ENCODE data around the gene SLC35F1. TPM values are rescaled to one million over a fixed set of nuclear protein-coding genes. Genes with fewer than 3 reads are reported as not detected.

The SLC35F1 gene
- total and polyA plus RNA-seq, 10 of the 15 experiments (the other 5 are each of a cell fraction or from before 2014, with no cell fraction given) = 0.01 TPM; not detected in 9

DNA sequence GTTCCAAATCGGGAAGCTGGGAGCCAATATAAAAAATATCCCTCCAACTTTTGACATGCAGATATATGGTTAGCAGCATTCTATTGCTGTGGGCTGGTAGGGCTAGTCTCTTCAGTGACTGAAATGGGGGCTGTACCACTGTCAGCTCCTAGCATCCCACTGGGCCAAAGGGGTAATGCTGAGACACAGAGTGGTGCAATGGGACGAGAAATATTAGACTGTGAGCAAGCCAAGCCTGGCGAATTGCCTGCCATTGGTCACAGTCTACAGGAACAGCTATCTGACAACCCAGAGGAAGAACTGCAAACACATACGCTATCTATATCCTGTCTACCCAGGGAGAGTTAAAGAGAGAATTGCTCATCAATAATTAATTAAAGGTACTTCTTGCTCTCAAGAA, 3.5 kb downstream of the SLC35F1 start:
- no peaks in the 10 kb centered on the region; the same call in 2 of the 3 replicates for H3K9me3 ChIP-seq (replicated peaks; ENCODE audit: control insufficient read depth, insufficient read depth, low read length)
- DNase-seq (ENCODE audit: low read depth, low spot score) = no peak
- H3K27me3 ChIP-seq (replicated peaks in 1 of 2; ENCODE audit: control insufficient read depth in 2 of 2, insufficient read depth in 2 of 2, low read length in 1 of 2) = peaks cover 3 to 10% of the 10 kb centered on the region in 2 experiments; a peak in 3 of 4 replicates
- no peak for ATAC-seq
- no peaks in the 10 kb centered on the region for H3K4me1 ChIP-seq (ENCODE audit: control insufficient read depth, insufficient read depth, low read length)
- no peak overlapping the region for H2AFZ ChIP-seq (ENCODE audit: control insufficient read depth, low read depth, low read length)
- ChIA-PET RAD21 (ENCODE audit: unreplicated experiment) (no interaction called here), POLR2A (no interaction called here), SMC1A (ENCODE audit: uncharacterized antibody, unreplicated experiment) (no interaction called here), CTCF (no interaction called here)
- no peaks in the 10 kb centered on the region for H3K79me2 ChIP-seq (ENCODE audit: control insufficient read depth, insufficient read depth, low read length)
- TF ChIP-seq ZBED1 (IDR thresholded peaks at IDR 0.05; ENCODE audit: borderline replicate concordance) (no peak), SMAD5 (IDR thresholded peaks at IDR 0.05; ENCODE audit: low read depth) (no peak), TBL1XR1 (IDR thresholded peaks at IDR 0.05; ENCODE audit: low read depth, low read length) (no peak), CHD2 (IDR thresholded peaks at IDR 0.05; ENCODE audit: borderline replicate concordance, low read depth, low read length) (no peak), ZZZ3 (IDR thresholded peaks at IDR 0.05; ENCODE audit: control insufficient read depth, insufficient read length, low read depth) (no peak)
- TF ChIP-seq, protein P1, sequence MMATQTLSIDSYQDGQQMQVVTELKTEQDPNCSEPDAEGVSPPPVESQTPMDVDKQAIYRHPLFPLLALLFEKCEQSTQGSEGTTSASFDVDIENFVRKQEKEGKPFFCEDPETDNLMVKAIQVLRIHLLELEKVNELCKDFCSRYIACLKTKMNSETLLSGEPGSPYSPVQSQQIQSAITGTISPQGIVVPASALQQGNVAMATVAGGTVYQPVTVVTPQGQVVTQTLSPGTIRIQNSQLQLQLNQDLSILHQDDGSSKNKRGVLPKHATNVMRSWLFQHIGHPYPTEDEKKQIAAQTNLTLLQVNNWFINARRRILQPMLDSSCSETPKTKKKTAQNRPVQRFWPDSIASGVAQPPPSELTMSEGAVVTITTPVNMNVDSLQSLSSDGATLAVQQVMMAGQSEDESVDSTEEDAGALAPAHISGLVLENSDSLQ (IDR thresholded peaks at IDR 0.05) = no peak
- in situ Hi-C loops (cut with MboI) (no loop called here), intact Hi-C loops (cut with micrococcal nuclease; ENCODE audit: unreplicated experiment) (no loop called here)
- H3K27ac ChIP-seq (ENCODE audit: control insufficient read depth, insufficient read depth) = no peak overlapping the region
- 24% methylated on average over 4 of the region's 4 CpGs for WGBS (ENCODE audit: insufficient coverage, insufficient replicate concordance, low lambda C conversion rate, missing lambda C conversion rate)
- BruUV-seq (replicated peaks) = no TSS peak
- H3K4me2 ChIP-seq (ENCODE audit: control insufficient read depth, insufficient read depth) = no peak overlapping the region
- no peaks in the 10 kb centered on the region for H3K36me3 ChIP-seq (ENCODE audit: control insufficient read depth in 2 of 2, insufficient read depth in 2 of 2, low read length in 1 of 2)
- H3K9ac ChIP-seq (ENCODE audit: control insufficient read depth, insufficient read depth, low read length) = no peak overlapping the region
- no peak overlapping the region for H3K4me3 ChIP-seq
- no peaks in the 10 kb centered on the region for H4K20me1 ChIP-seq (ENCODE audit: control insufficient read depth, insufficient read depth)
- no peak for FAIRE-seq

DNA sequence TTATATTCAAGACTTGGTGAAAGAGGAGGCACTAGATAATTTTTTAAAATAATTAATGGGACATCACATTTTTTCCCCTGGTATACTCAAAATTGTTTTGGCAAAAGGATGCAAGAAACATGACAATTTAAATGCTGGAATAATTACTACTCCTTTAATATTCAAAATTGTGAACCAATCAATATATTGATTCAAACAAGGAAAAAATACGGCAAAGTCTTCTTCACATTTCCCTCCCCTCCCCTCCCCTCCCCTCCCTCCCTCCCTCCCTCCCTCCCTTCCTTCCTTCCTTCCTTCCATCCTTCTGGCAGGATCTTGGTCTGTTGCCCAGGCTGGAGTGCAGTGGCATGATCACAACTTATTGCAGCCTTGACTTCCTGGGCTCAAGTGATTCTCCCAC, 4.1 kb downstream of the SLC35F1 start:
- POLR2A ChIA-PET = no interaction called here
- Histone ChIP-seq H4K20me1 (ENCODE audit: control insufficient read depth, insufficient read depth) (no peaks in the 10 kb centered on the region), H3K79me2 (ENCODE audit: control insufficient read depth, insufficient read depth, low read length) (no peaks in the 10 kb centered on the region), H3K4me1 (ENCODE audit: control insufficient read depth, insufficient read depth, low read length) (no peaks in the 10 kb centered on the region), H2AFZ (ENCODE audit: control insufficient read depth, low read depth, low read length) (no peak overlapping the region), H3K27me3 (replicated peaks in 1 of 2; ENCODE audit: control insufficient read depth in 2 of 2, insufficient read depth in 2 of 2, low read length in 1 of 2) (peaks cover 3 to 7% of the 10 kb centered on the region in 2 experiments), H3K36me3 (ENCODE audit: control insufficient read depth in 2 of 2, insufficient read depth in 2 of 2, low read length in 1 of 2) (no peaks in the 10 kb centered on the region), H3K4me2 (ENCODE audit: control insufficient read depth, insufficient read depth) (no peak overlapping the region), H3K27ac (ENCODE audit: control insufficient read depth, insufficient read depth) (no peak overlapping the region), H3K9ac (ENCODE audit: control insufficient read depth, insufficient read depth, low read length) (no peak overlapping the region), H3K4me3 (no peak overlapping the region), H3K9me3 (replicated peaks; ENCODE audit: control insufficient read depth, insufficient read depth, low read length) (no peaks in the 10 kb centered on the region; the same call in 2 of the 3 replicates)
- intact Hi-C loops (cut with micrococcal nuclease; ENCODE audit: unreplicated experiment) (no loop called here), in situ Hi-C loops (cut with MboI) (no loop called here)
- ATAC-seq (no peak), FAIRE-seq (no peak), DNase-seq (ENCODE audit: low read depth, low spot score) (no peak)
- RAD21 ChIA-PET (ENCODE audit: unreplicated experiment) = interaction anchor here (1.0 kb wide), 1 partner anchor 9 kb away, joined by 3 read pairs; no protein-coding TSS in a partner anchor
- CTCF ChIA-PET = no interaction called here
- SMC1A ChIA-PET (ENCODE audit: uncharacterized antibody, unreplicated experiment) = no interaction called here
- WGBS (ENCODE audit: insufficient coverage, insufficient replicate concordance, low lambda C conversion rate, missing lambda C conversion rate) = 85% methylated on average over 1 of the region's 1 CpG
- BruUV-seq (replicated peaks) = no TSS peak
- TF ChIP-seq SREBF2 (IDR thresholded peaks at IDR 0.05; ENCODE audit: low read length) (no peak), JUND (IDR thresholded peaks at IDR 0.05; ENCODE audit: low read depth, low read length) (no peak), LARP7 (IDR thresholded peaks at IDR 0.05) (no peak), SMARCA5 (IDR thresholded peaks at IDR 0.05) (no peak), SMAD1 (IDR thresholded peaks at IDR 0.05; ENCODE audit: low read depth, partially characterized antibody) (no peak), ZNF24 (IDR thresholded peaks at IDR 0.05) (no peak), RAD21 (IDR thresholded peaks at IDR 0.05; ENCODE audit: insufficient read depth, low read depth, low read length) (no peak), RELA (IDR thresholded peaks at IDR 0.05; ENCODE audit: borderline replicate concordance, partially characterized antibody) (no peak), BMI1 (IDR thresholded peaks at IDR 0.05; ENCODE audit: borderline replicate concordance) (no peak), POLR2AphosphoS2 (IDR thresholded peaks at IDR 0.05; ENCODE audit: low read depth, low read length) (no peak), ZNF207 (IDR thresholded peaks at IDR 0.05; ENCODE audit: borderline replicate concordance) (no peak), RUNX3 (IDR thresholded peaks at IDR 0.05; ENCODE audit: low read length) (no peak)
- TF ChIP-seq, protein P2, sequence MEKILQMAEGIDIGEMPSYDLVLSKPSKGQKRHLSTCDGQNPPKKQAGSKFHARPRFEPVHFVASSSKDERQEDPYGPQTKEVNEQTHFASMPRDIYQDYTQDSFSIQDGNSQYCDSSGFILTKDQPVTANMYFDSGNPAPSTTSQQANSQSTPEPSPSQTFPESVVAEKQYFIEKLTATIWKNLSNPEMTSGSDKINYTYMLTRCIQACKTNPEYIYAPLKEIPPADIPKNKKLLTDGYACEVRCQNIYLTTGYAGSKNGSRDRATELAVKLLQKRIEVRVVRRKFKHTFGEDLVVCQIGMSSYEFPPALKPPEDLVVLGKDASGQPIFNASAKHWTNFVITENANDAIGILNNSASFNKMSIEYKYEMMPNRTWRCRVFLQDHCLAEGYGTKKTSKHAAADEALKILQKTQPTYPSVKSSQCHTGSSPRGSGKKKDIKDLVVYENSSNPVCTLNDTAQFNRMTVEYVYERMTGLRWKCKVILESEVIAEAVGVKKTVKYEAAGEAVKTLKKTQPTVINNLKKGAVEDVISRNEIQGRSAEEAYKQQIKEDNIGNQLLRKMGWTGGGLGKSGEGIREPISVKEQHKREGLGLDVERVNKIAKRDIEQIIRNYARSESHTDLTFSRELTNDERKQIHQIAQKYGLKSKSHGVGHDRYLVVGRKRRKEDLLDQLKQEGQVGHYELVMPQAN (conservative IDR thresholded peaks at IDR 0.05) = no peak
